ENCODE results near the gene FAF1. TPM values are rescaled to one million over a fixed set of nuclear protein-coding genes. Genes with fewer than 3 reads are reported as not detected.
"Not testable (repeated sequence)": the region's sequence is repeated elsewhere in the genome, so short reads cannot be mapped to it uniquely, and the experiment has no call there.

FAF1 gene
- total RNA-seq, 2 donors from 2014 or later = 71.2 to 76.8 TPM

GRCh38 chr1:50864845-50865244, 95.2 kb downstream of the FAF1 start:
- ATAC-seq; intact Hi-C loops (cut with DNase I); DNase-seq: not testable (repeated sequence)

GRCh38 chr1:50861772-50862171, 98.3 kb downstream of the FAF1 start:
- DNase-seq = no peak
- intact Hi-C loops (cut with DNase I) = no loop called here
- ATAC-seq = no peak

- ATAC-seq (no peak), DNase-seq (no peak)
- intact Hi-C loops (cut with DNase I) = no loop called here
Observed at GRCh38 chr1:50860702-50861101, 99.4 kb downstream of the FAF1 start.

GRCh38 chr1:50860256-50860655, 99.8 kb downstream of the FAF1 start:
- ATAC-seq = no peak

GRCh38 chr1:50859657-50860056, 100.4 kb downstream of the FAF1 start:
- intact Hi-C loops (cut with DNase I) = no loop called here
- no peak for DNase-seq
- no peak for ATAC-seq

More at GRCh38 chr1:50860256-50860655, 99.8 kb downstream of the FAF1 start:
- intact Hi-C loops (cut with DNase I) = no loop called here
- no peak for DNase-seq

- DNase-seq (no peak), ATAC-seq (no peak)
- intact Hi-C loops (cut with DNase I) = no loop called here
Observed at GRCh38 chr1:50858761-50859160, 101.3 kb downstream of the FAF1 start.

GRCh38 chr1:50857702-50858101, 102.4 kb downstream of the FAF1 start:
- intact Hi-C loops (cut with DNase I) = no loop called here
- DNase-seq (no peak), ATAC-seq (no peak)

GRCh38 chr1:50853325-50853724, 106.7 kb downstream of the FAF1 start:
- no peak for DNase-seq
- intact Hi-C loops (cut with DNase I) = no loop called here
- ATAC-seq = no peak

GRCh38 chr1:50852889-50853288, 107.2 kb downstream of the FAF1 start:
- ATAC-seq = no peak
- intact Hi-C loops (cut with DNase I) = no loop called here

GRCh38 chr1:50851466-50851865, 108.6 kb downstream of the FAF1 start:
- ATAC-seq = no peak
- no peak for DNase-seq
- intact Hi-C loops (cut with DNase I) = no loop called here

More at GRCh38 chr1:50852889-50853288, 107.2 kb downstream of the FAF1 start:
- no peak for DNase-seq

GRCh38 chr1:50851034-50851433, 109.0 kb downstream of the FAF1 start:
- intact Hi-C loops (cut with DNase I) = no loop called here
- DNase-seq (no peak), ATAC-seq (no peak)

- no peak for DNase-seq
- no peak for ATAC-seq
- intact Hi-C loops (cut with DNase I) = no loop called here
Observed at GRCh38 chr1:50847303-50847702, 112.8 kb downstream of the FAF1 start.

- DNase-seq (no peak), ATAC-seq (no peak)
- intact Hi-C loops (cut with DNase I) = no loop called here
Observed at GRCh38 chr1:50846224-50846839, 113.7 kb downstream of the FAF1 start.

GRCh38 chr1:50841791-50842387, 118.2 kb downstream of the FAF1 start:
- ATAC-seq = peak in 1 of 2 donors; percentile 60
- intact Hi-C loops (cut with DNase I) = no loop called here
- no peak for DNase-seq

- intact Hi-C loops (cut with DNase I) = no loop called here
- ATAC-seq = no peak
- no peak for DNase-seq
Observed at GRCh38 chr1:50836117-50836516, 124.0 kb downstream of the FAF1 start.

GRCh38 chr1:50833216-50833615, 126.9 kb downstream of the FAF1 start:
- intact Hi-C loops (cut with DNase I) = no loop called here
- ATAC-seq (no peak), DNase-seq (no peak)

GRCh38 chr1:50832167-50832566, 127.9 kb downstream of the FAF1 start:
- ATAC-seq (no peak), DNase-seq (no peak)
- intact Hi-C loops (cut with DNase I) = no loop called here

GRCh38 chr1:50831300-50832061, 128.6 kb downstream of the FAF1 start:
- no peak for ATAC-seq
- intact Hi-C loops (cut with DNase I) = no loop called here
- DNase-seq = no peak

- DNase-seq (no peak), ATAC-seq (no peak)
- intact Hi-C loops (cut with DNase I) = no loop called here
Observed at GRCh38 chr1:50830621-50831020, 129.4 kb downstream of the FAF1 start.

Measured in left cardiac atrium (tissue), 4 donors.